Measurements from ENCODE around the gene PTK6.

GRCh38 chr20:63543733-63544132, 6.6 kb upstream of the PTK6 start:
- TF ChIP-seq GLIS3 (CRISPR knock-in tag; IDR thresholded peaks at IDR 0.05): no peak
- TF ChIP-seq SNAI2 (CRISPR knock-in tag; IDR thresholded peaks at IDR 0.05): no peak
- no peak for TF ChIP-seq ZC3H10 (CRISPR knock-in tag; IDR thresholded peaks at IDR 0.05)
- TF ChIP-seq ESRRG (CRISPR knock-in tag; IDR thresholded peaks at IDR 0.05): no peak
- no peak for TF ChIP-seq CSDC2 (CRISPR knock-in tag; IDR thresholded peaks at IDR 0.05)
- TF ChIP-seq TOX (CRISPR knock-in tag; IDR thresholded peaks at IDR 0.05; ENCODE audit: borderline replicate concordance): no peak
- TF ChIP-seq CREB5 (CRISPR knock-in tag; IDR thresholded peaks at IDR 0.05; ENCODE audit: low read depth): no peak
- no peak for TF ChIP-seq POU6F1 (CRISPR knock-in tag; IDR thresholded peaks at IDR 0.05; ENCODE audit: borderline replicate concordance, low read depth)
- TF ChIP-seq ZFP3 (CRISPR knock-in tag; IDR thresholded peaks at IDR 0.05): no peak
- TF ChIP-seq PPARA (CRISPR knock-in tag; IDR thresholded peaks at IDR 0.05; ENCODE audit: borderline replicate concordance): no peak
- no peak for TF ChIP-seq PATZ1 (CRISPR knock-in tag; IDR thresholded peaks at IDR 0.05; ENCODE audit: borderline replicate concordance)
- TF ChIP-seq TSHZ2 (CRISPR knock-in tag; IDR thresholded peaks at IDR 0.05): no peak
